ENCODE measurements around the gene FKBP8. TPM values are rescaled to one million over a fixed set of nuclear protein-coding genes. Genes with fewer than 3 reads are reported as not detected.
A peak's percentile ranks its signal among the peaks of the same experiment; 100 is the strongest.
"Not testable (repeated sequence)": the region's sequence is repeated elsewhere in the genome, so short reads cannot be mapped to it uniquely, and the experiment has no call there.

The FKBP8 gene
- total and polyA plus RNA-seq, 12 donors = 26.3 to 816 (median 265) TPM

DNA sequence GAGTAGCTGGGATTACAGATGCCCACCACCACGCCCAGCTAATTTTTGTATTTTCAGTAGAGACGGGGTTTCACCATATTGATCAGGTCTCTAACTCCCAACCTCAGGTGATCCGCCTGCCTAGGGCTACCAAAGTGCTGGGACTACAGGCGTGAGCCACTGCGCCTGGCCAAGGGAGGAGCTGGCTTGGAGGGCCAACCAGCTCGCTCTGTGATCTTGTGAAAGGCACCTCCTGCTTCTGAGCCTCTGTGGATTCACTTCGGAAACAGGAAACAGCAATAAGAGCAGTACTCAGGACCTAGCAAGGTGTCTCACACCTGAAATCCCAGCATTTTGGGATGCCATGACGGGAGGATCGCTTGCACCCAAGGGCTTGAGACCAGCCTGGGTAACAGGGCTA, 19.5 kb downstream of the FKBP8 start:
- 89 to 95% (median 90%) methylated on average over 6 to 9 of the region's 9 CpGs for WGBS, 4 donors
- intact Hi-C loops (cut with DNase I) = no loop called here
- no peak for TF ChIP-seq POLR2A (IDR thresholded peaks at IDR 0.05)
- TF ChIP-seq, protein P1, sequence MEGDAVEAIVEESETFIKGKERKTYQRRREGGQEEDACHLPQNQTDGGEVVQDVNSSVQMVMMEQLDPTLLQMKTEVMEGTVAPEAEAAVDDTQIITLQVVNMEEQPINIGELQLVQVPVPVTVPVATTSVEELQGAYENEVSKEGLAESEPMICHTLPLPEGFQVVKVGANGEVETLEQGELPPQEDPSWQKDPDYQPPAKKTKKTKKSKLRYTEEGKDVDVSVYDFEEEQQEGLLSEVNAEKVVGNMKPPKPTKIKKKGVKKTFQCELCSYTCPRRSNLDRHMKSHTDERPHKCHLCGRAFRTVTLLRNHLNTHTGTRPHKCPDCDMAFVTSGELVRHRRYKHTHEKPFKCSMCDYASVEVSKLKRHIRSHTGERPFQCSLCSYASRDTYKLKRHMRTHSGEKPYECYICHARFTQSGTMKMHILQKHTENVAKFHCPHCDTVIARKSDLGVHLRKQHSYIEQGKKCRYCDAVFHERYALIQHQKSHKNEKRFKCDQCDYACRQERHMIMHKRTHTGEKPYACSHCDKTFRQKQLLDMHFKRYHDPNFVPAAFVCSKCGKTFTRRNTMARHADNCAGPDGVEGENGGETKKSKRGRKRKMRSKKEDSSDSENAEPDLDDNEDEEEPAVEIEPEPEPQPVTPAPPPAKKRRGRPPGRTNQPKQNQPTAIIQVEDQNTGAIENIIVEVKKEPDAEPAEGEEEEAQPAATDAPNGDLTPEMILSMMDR (IDR thresholded peaks at IDR 0.05) = no peak

DNA sequence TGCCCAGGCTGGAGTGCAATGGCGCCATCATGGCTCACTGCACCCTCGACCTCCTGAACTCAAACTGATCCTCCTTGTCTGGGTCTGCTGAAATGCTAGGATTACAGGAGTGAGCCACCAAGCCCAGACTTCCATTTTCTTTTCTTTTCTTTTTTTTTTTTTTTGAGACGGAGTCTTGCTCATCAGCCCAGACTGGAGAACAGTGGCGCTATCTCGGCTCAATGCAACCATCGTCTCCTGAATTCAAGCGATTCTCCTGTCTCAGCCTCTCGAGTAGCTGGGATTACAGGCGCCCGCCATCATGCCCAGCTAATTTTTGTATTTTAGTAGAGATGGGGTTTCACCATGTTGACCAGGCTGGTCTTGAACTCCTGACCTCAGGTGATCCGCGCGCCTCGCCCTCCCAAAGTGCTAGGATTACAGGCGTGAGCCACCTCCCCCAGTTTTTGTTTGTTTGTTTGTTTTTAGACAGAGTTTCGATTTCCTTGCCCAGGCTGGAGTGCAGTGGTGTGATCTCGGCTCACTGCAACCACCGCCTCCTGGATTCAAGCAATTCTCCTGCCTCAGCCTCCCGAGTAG, 20.4 kb downstream of the FKBP8 start:
- Histone ChIP-seq H3K4me1 (replicated peaks in 1 of 2) (peaks cover 16 to 22% of the 10 kb centered on the region in 2 donors), H3K4me3 (peak overlapping the region in 1 of 4 donors; percentile 35), H3K27ac (peak overlapping the region in 1 of 5 donors; percentile 43)
- H3K36me3 ChIP-seq (replicated peaks in 1 of 2); H3K9me3 ChIP-seq (replicated peaks in 1 of 3); intact Hi-C loops (cut with DNase I); H3K27me3 ChIP-seq: not testable (repeated sequence)
- 65 to 71% (median 69%) methylated on average over 19 of the region's 19 CpGs for WGBS, 4 donors
- DNase-seq = peak in 2 of 7 donors; percentile 39 to 68
- TF ChIP-seq, protein P1 (IDR thresholded peaks at IDR 0.05) = peak in 1 of 6 experiments; percentile 10

More for the DNA sequence above, 19.5 kb downstream of the FKBP8 start:
- DNase-seq = no peak
- H3K27me3 ChIP-seq = no peaks in the 10 kb centered on the region
- no peaks in the 10 kb centered on the region for H3K36me3 ChIP-seq (replicated peaks in 1 of 2)
- peaks cover 15 to 16% of the 10 kb centered on the region in 2 donors for H3K4me1 ChIP-seq (replicated peaks in 1 of 2)
- H3K4me3 ChIP-seq = no peak overlapping the region
- no peaks in the 10 kb centered on the region for H3K9me3 ChIP-seq (replicated peaks in 1 of 3)
- H3K27ac ChIP-seq = no peak overlapping the region

DNA sequence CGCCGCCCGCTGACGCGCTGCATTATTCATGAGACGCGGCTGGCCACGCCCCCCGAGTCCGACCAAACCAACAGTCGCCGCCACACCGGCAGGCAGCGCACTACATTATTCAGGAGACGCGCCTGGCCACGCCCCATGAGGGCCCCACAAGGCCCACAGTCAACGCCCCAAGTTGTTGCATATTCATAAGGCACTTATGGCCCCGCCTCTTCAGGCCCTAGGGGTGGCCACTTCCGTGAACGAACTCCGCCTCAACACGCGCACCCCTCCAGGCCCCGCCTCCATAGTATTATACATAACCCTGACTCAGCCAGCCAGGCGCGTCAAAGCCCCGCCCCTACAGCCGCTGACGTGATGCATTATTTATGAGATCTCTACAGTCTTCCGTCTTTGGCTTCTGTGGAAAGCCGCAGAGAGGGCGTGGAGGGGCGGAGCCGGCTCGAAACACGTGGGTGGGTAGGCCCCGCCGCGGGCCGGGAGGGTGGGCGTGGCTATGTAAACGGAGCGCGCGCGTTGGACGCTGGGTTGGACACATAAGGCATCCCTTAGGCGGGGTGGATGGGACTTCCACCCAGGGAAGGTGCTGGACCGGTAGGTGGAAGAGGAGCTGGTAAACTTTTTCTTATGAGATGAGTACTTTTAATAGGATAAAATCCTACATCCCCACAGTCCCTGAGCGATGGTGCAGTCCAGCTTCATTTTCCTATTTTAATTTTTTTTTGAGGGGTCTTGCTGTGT, 21.1 kb downstream of the FKBP8 start:
- H3K4me1 ChIP-seq (replicated peaks in 1 of 2) = peaks cover 16 to 28% of the 10 kb centered on the region in 2 donors
- no peaks in the 10 kb centered on the region for H3K36me3 ChIP-seq (replicated peaks in 1 of 2)
- H3K4me3 ChIP-seq = peak overlapping the region in 2 of 4 donors; percentile 87 to 94
- H3K27ac ChIP-seq = peak overlapping the region in 4 of 5 donors; percentile 85 to 96 (median 92)
- intact Hi-C loops (cut with DNase I) = no loop called here
- DNase-seq = peak; percentile 100
- H3K9me3 ChIP-seq (replicated peaks in 1 of 3) = no peaks in the 10 kb centered on the region
- 1 to 3% (median 1%) methylated on average over 14 to 51 of the region's 51 CpGs for WGBS, 4 donors
- TF ChIP-seq, protein P1 (IDR thresholded peaks at IDR 0.05) = peak in 1 of 6 experiments; percentile 12
- peak in 1 of 2 donors; percentile 36 for TF ChIP-seq POLR2A (IDR thresholded peaks at IDR 0.05)
- H3K27me3 ChIP-seq = no peaks in the 10 kb centered on the region

DNA sequence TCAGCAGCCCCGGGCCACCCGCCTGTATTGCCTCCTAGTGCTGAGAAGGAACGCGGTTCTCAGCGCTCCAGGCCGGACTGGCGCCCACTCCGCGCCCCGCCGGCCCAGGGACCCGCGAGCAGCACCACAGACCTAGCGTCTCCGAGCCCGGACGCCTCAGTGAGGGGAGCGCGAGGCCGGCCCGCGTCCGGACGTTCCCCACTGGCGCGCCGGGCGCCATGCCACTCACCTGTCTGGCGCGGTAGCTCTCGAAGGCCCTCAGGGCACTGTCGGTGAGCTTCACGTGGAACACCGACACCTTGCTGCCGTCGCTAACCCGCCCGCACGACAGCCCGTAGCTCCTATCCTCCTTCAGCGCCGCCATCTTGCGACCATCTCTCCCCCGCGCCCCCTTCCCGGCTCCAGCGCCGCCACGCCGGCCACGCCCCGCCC, 21.7 kb downstream of the FKBP8 start, which contains the start of gene ELL:
Gene ELL (minus strand): TSS at position 379 of the 432 bp plus-strand sequence. CDS start 15 bp downstream, at position 364.
- 0 to 4% (median 0%) methylated on average over 3 to 52 of the region's 52 CpGs for WGBS, 4 donors
- Histone ChIP-seq H3K9me3 (replicated peaks in 1 of 3) (no peaks in the 10 kb centered on the region), H3K4me3 (peak within 1 kb of the TSS; percentile 21 to 94 (median 60)), H3K4me1 (replicated peaks in 1 of 2) (peaks cover 16 to 33% of the 10 kb centered on the region in 2 donors), H3K27ac (peak within 1 kb of the TSS; percentile 54 to 96 (median 88)), H3K27me3 (no peaks in the 10 kb centered on the region), H3K36me3 (replicated peaks in 1 of 2) (no peaks in the 10 kb centered on the region)
- no peak for DNase-seq
- intact Hi-C loops (cut with DNase I) = no loop called here
- TF ChIP-seq POLR2A (IDR thresholded peaks at IDR 0.05) = peak; percentile 93 to 95
- TF ChIP-seq, protein P1 (IDR thresholded peaks at IDR 0.05) = no peak

Data from adrenal gland (tissue), 12 donors.